Effector CD8-positive, alpha-beta T cell (primary cell): ENCODE data around the gene FALEC.

Source experiments
- DNase-seq: peaks from one replicate; lab custom pipeline; 2025; lab: John Stamatoyannopoulos, UW

FALEC gene

DNA sequence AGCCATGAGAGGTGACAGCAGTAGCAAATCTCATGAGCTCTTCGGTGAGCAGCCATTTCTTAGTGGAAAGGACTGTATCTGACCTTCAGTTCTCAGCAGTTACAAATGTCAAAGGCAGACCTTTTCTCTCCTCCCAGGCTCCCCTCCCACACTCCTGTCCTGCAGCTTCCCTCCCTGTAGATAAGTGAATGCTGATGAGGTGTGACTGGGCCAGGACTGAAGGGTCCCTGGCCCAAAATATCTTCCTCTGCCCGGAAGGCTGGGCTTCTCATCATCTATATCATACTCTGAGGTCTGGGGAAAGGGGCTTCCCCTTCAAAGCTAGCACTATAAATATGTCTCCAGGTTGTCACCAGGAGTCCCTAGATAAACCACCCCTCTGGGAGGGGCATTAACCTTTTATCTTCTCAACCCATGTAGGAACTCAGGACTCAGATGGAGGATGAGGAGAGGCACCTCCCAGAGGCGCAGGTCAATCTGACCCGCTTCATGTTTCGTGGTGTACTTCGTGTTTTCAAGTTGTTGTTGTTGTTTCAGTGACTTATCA lies 30.0 kb downstream of the FALEC start:
- DNase-seq: no peak

DNA sequence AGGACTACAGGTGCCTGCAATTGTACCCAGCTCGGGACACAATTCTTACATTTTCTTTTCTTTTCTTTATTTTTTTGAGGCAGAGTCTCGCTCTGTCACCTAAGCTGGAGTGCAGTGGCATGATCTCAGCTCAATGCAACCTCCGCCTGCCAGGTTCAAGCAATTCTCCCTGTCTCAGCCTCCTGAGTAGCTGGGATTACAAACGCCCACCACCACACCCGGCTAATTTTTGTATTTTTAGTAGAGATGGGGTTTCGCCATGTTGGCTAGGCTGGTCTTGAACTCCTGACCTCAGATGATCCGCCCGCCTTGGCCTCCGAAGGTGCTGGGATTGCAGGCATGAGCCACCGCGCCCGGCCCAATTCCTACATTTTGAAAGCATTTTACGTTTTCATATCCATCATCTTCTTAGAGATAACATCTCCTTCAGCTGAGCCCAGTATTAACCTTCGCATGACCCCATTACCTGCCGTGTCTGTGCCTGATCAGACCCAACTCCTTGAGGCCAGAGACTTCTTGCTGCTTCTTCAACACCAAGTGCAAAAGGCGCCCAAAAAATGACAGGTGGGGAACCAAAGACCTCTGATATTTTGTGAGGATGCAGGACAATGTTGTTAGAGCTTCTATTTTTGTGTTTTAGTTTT lies 30.9 kb downstream of the FALEC start:
- no peak for DNase-seq

DNA sequence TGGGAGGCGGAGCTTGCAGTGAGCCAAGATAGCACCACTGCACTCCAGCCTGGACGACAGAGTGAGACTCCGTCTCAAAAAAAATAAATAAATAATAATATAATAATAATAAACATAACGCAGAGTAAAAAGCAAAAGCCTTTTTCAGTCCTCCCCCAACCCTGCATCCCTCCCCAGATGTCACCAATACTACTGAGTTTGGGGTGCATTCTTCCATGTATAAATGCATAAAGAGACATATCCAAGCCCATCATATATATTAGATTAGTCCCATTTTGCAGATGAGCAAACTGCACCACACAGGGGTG lies 32.7 kb downstream of the FALEC start:
- DNase-seq: no peak

DNA sequence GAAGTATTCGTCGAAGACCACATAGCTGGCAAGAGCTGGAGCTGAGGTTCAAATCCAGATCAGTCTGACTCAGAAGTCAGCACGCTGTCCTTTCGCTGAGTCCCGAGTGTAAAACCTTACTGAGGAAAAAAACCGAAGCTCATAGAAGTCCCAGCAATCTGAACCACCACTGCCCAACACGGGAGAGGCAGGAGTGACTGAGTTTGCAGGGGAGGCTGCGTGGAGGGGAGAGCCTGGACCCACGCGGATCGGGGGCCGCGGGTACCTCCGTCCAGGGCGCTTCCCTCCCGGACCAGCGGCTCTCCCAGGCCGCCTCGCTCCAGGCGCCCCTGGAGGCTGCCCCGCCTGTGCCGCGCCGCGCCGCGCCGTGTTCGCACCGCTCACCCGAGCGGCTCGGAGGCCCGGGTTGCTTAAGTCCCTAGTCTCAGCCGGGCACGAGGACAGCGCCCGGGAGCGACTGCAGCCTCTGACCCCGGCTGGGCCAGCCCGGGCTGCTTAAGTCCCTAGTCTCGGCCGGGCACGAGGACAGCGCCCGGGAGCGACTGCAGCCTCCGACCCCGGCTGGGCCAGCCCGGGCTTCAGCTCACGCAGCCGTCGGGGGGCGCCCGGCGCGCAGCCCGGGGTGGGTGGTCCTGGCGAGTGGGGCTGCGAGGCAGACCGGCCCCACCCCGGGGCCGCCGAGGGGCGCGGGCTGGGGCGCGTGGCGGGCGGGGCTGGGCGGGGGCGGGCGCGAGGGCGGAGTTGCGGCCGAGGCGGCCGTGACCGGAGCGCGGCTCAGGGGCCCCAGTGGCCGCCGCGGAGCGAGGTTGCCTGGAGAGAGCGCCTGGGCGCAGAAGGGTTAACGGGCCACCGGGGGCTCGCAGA lies 33.3 kb downstream of the FALEC start, which contains the start of gene ADAMTSL4:
ADAMTSL4 (plus strand) TSS at position 777 of the 864 bp plus-strand sequence. CDS start 2,881 bp downstream, outside the sequence.
- no peak for DNase-seq

- DNase-seq: no peak
Measured at GRCh38 chr1:150549496-150550221, 34.1 kb downstream of the FALEC start.

GRCh38 chr1:150550222-150551050 lies 34.9 kb downstream of the FALEC start:
- no peak for DNase-seq

- DNase-seq: no peak
Measured at GRCh38 chr1:150551051-150551783, 35.7 kb downstream of the FALEC start.

GRCh38 chr1:150551784-150552127 lies 36.2 kb downstream of the FALEC start:
- DNase-seq: no peak

DNA sequence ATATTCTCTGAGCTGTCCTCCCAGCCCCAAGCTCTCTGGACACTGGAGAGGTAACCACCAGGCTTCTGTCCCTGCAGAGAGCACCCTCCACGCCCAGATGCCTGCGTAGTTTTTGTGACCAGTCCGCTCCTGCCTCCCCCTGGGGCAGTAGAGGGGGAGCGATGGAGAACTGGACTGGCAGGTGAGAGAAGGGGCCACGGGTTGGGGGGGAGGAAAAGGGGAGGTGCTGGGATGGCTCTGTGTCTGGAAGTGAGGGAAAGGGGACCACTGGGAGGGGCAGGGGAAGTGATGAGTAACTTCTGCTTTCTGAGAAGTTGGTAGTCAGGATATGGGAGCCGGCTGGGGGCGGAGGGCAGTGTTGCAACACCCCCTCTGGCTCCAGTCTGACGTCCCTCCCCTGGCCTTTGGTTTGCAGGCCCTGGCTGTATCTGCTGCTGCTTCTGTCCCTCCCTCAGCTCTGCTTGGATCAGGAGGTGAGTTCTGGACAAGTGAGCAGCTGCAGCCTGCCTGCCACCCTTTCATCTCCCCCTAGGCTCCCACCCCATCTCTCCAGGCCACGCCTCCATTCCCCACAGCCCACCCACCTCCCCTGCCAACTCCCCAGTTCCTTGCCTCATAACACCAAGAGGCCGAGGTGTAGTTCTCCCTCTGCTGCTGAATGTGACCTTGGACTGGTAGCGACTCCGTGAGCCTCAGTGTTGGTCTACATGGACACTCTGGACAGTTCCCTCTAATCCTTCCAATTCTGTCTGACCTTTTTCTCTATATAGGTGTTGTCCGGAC lies 36.8 kb downstream of the FALEC start:
- DNase-seq: no peak

- DNase-seq: no peak
Measured at GRCh38 chr1:150552911-150553289, 37.3 kb downstream of the FALEC start.

GRCh38 chr1:150553392-150554085 lies 38.0 kb downstream of the FALEC start:
- DNase-seq: no peak

DNA sequence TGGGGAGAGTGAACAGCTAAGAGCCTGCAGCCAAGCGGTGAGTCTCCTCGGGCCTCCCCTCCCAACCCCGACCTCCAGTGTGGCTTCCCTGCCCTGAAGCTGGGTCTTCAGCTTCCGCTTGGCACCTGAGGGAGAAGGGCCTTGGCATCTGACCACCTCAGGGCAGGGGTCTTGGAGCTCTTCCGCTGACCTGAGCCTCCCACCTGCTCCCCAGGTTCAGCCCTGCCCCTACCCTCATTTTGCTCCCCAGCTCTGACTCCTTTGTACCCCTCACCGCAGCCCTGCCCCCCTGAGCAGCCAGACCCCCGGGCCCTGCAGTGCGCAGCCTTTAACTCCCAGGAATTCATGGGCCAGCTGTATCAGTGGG lies 38.5 kb downstream of the FALEC start:
- DNase-seq: no peak

DNA sequence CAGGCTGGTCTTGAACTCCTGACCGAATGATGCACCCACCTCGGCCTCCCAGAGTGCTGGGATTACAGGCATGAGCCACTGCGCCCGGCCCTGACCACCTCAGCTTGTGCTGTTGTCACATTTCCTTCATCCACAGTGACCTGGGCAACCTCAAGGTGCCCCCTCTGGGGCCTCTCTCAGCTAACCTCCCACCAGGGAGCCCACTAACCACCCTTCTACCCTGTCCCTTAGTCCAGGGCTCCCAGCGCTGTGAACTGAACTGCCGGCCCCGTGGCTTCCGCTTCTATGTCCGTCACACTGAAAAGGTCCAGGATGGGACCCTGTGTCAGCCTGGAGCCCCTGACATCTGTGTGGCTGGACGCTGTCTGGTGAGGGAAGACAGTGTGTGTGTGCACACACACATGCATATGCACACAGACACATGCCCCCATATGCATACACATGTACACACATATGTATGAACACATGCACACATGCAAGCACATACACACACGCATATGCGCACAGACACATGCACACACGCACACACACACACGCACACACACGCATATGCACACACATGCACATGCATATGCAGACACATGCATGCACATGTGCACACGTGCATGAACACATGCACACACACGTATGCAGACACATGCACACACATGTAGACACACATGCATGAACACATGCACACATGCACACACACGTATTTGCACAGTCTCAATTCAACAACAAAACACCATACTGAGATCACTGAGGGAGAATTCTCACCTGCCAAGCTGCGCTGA lies 39.8 kb downstream of the FALEC start:
- no peak for DNase-seq

GRCh38 chr1:150555971-150556865 lies 40.7 kb downstream of the FALEC start:
- no peak for DNase-seq

DNA sequence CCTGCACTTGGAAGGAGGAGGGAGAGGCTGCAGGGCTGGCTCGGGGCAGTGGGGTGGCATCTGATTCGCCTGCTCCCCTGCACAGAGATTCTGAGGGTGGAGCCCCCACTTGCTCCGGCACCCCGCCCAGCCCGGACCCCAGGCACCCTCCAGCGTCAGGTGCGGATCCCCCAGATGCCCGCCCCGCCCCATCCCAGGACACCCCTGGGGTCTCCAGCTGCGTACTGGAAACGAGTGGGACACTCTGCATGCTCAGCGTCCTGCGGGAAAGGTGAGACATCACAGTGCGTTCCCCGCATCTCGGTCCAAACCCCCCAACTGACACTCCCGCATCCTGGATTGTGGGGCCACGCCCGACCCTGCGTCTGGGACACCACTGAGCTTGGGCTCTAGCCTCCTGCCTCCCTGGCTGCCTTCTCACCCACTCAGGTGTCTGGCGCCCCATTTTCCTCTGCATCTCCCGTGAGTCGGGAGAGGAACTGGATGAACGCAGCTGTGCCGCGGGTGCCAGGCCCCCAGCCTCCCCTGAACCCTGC lies 41.6 kb downstream of the FALEC start:
- no peak for DNase-seq

- no peak for DNase-seq
Measured at GRCh38 chr1:150557813-150558212, 42.3 kb downstream of the FALEC start.

GRCh38 chr1:150558303-150558704 lies 42.8 kb downstream of the FALEC start:
- no peak for DNase-seq
